Breast epithelium (tissue), 3 donors: ENCODE data around the gene STK40.

Experiments
- CTCF ChIP-seq, 3 donors: fragments of 450-650 bp; IDR thresholded peaks; one replicate each; pipeline ENCODE4 v1.5.1; 2016 to 2017; ENCODE audit warnings: antibody characterized with exemption in 3 of 3, mild to moderate bottlenecking in 3 of 3, moderate library complexity in 3 of 3
- POLR2A ChIP-seq: fragments of 450-650 bp; IDR thresholded peaks from one replicate; pipeline ENCODE4 v1.6.1; 2016; ENCODE audit warnings: antibody characterized with exemption, mild to moderate bottlenecking, moderate library complexity
- POLR2AphosphoS5 ChIP-seq, 3 donors: sonication (generic); formaldehyde crosslinking; IDR thresholded peaks; one replicate each; pipeline ENCODE4 v1.6.1; 2017; ENCODE audit warnings: antibody characterized with exemption in 3 of 3

GRCh38 chr1:36306902-36307456, 78.7 kb downstream of the STK40 start:
- no peak for TF ChIP-seq POLR2A
- TF ChIP-seq CTCF (IDR thresholded peaks at IDR 0.05) = no peak
- TF ChIP-seq POLR2AphosphoS5 (IDR thresholded peaks at IDR 0.05) = peak; percentile 49 to 55 (median 50)
